Measurements from ENCODE around the gene CAPRIN1.
"Not testable (repeated sequence)": the region's sequence is repeated elsewhere in the genome, so short reads cannot be mapped to it uniquely, and the experiment has no call there.

CAPRIN1 gene

DNA sequence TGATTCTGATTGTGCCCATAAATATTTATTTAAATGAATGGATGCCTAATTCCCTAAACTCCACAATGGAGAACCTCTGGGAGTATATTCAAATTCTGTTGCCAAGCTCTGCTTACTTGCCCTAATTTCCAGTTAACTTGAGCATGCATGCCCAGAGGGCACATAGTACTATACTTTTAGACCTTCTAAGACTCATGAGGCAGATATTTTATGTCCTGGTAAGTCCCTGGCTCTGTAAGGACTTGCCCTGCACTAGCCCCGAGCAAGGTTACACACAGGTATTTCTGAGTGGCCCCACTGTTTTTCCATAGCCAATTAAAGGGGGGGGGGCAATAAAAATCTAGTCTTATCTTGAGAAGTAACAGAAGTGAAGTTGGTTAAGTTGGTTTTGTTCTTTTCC is 21.1 kb upstream of the CAPRIN1 start:
- Histone ChIP-seq H3K4me3 (ENCODE audit: low read length) (no peak overlapping the region), H3K36me3 (ENCODE audit: insufficient read depth, low read length) (no peaks in the 10 kb centered on the region), H3K27me3 (ENCODE audit: insufficient read depth, low read length) (no peaks in the 10 kb centered on the region), H3K9me3 (ENCODE audit: low read length) (no peaks in the 10 kb centered on the region), H2AFZ (ENCODE audit: low read depth, low read length) (no peak overlapping the region), H3K4me1 (ENCODE audit: insufficient read depth, low read length) (peaks cover 10% of the 10 kb centered on the region)

DNA sequence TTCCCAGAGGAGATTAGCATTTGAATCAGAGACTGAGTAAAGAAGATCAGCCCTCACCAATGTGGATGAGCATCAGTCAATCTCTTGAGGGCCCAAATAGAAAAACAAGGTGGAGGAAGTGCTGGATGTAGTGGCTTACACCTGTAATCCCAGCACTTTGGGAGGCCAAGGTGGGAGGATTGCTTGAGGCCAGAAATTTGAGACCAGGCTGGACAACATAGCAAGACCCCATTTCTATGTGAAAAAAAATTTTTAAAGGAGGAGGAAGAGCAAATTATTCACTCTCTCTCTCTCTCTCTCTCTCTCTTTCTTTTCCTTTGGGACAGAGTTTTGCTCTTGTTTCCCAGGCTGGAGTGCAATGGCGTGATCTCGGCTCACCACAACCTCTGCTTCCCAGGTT is 18.1 kb upstream of the CAPRIN1 start:
- Histone ChIP-seq H3K9me3 (ENCODE audit: low read length) (no peaks in the 10 kb centered on the region), H3K36me3 (ENCODE audit: insufficient read depth, low read length) (no peaks in the 10 kb centered on the region), H3K4me3 (ENCODE audit: low read length) (no peak overlapping the region), H3K27me3 (ENCODE audit: insufficient read depth, low read length) (no peaks in the 10 kb centered on the region), H2AFZ (ENCODE audit: low read depth, low read length) (no peak overlapping the region), H3K4me1 (ENCODE audit: insufficient read depth, low read length) (no peaks in the 10 kb centered on the region)

DNA sequence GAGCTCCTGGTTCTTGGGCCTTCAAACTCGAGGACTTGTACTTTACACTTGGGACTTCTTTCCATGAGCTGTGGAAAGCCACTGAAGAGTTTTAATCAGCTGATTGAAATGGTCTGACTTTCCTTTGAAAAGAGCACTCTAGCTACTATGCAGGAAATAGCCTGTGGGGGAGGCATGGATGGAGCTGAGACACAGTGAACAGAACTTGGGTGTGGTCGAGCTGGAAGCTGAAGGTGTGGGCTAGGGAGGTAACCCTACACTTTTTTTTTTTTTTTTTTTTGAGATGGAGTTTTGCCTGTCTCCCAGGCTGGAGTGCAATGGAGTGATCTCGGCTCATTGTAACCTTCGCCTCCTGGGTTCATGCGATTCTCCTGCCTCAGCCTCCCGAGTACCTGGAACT is 17.5 kb upstream of the CAPRIN1 start:
- Histone ChIP-seq H3K36me3 (ENCODE audit: insufficient read depth, low read length) (no peaks in the 10 kb centered on the region), H3K9me3 (ENCODE audit: low read length) (no peaks in the 10 kb centered on the region), H2AFZ (ENCODE audit: low read depth, low read length) (no peak overlapping the region), H3K4me3 (ENCODE audit: low read length) (no peak overlapping the region), H3K4me1 (ENCODE audit: insufficient read depth, low read length) (no peaks in the 10 kb centered on the region), H3K27me3 (ENCODE audit: insufficient read depth, low read length) (no peaks in the 10 kb centered on the region)

DNA sequence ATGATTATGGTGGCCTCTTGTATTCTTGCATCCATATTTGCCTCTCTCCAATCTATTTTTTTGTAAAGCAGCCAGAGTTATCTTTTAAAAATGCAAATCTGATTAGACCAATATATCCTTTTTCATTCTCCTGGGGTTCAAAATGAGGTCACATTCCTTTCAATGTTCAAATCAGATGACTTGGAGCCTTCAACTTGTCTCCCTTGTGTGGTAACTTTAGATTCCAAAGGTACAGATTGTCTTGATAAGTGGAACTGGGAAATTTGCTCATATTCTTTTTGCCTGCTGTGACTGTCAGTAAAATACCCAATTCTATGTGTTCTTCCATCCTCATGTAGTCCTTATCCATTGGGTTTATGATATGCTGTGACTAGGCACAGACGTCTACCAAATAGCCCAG is 15.1 kb upstream of the CAPRIN1 start:
- H3K27me3 ChIP-seq (ENCODE audit: insufficient read depth, low read length): no peaks in the 10 kb centered on the region
- H3K4me3 ChIP-seq (ENCODE audit: low read length): no peak overlapping the region
- no peaks in the 10 kb centered on the region for H3K9me3 ChIP-seq (ENCODE audit: low read length)
- no peaks in the 10 kb centered on the region for H3K36me3 ChIP-seq (ENCODE audit: insufficient read depth, low read length)
- H2AFZ ChIP-seq (ENCODE audit: low read depth, low read length): no peak overlapping the region
- H3K4me1 ChIP-seq (ENCODE audit: insufficient read depth, low read length): no peaks in the 10 kb centered on the region

DNA sequence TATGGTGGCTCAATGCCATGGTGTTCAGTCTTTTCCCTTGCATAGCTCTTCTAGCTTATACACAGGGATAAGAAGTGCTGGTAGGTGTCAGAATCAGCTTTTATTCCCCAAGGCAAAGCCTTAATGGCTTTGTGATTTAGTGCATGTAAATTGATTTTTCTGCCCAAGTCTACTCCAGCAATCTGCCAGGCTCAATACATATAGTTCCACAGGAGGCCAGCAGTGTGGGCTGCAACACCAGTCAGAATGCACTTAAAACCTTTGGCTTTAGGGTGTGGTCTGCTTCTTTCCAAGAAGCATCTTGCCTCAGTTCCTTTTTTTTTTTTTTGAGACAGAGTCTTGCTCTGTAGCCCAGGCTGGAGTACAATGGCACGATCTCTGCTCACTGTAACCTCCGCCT is 14.5 kb upstream of the CAPRIN1 start:
- no peaks in the 10 kb centered on the region for H3K36me3 ChIP-seq (ENCODE audit: insufficient read depth, low read length)
- H3K9me3 ChIP-seq (ENCODE audit: low read length): no peaks in the 10 kb centered on the region
- H3K4me1 ChIP-seq (ENCODE audit: insufficient read depth, low read length): no peaks in the 10 kb centered on the region
- H3K27me3 ChIP-seq (ENCODE audit: insufficient read depth, low read length): no peaks in the 10 kb centered on the region
- no peak overlapping the region for H2AFZ ChIP-seq (ENCODE audit: low read depth, low read length)
- H3K4me3 ChIP-seq (ENCODE audit: low read length): no peak overlapping the region

DNA sequence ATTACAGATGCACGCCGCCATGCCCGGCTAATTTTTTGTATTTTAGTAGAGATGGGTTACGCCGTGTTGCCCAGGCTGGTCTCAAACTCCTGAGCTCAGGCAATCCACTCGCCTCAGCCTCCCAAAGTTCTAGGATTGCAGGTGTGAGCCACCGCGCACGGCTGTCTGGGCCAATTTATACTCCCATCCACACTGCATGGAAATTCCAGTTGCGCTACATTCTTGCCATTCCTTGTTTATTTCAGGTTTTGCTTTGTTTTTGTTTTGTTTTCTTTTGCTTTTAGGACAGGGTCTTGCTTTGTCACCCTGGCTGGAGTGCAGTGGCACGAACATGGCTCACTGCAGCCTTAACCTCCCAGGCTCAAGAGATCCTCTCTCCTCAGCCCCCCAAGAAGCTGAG is 11.0 kb upstream of the CAPRIN1 start:
- Histone ChIP-seq H3K27me3 (ENCODE audit: insufficient read depth, low read length) (no peaks in the 10 kb centered on the region), H2AFZ (ENCODE audit: low read depth, low read length) (no peak overlapping the region), H3K9me3 (ENCODE audit: low read length) (no peaks in the 10 kb centered on the region), H3K4me3 (ENCODE audit: low read length) (no peak overlapping the region), H3K4me1 (ENCODE audit: insufficient read depth, low read length) (peaks cover 4% of the 10 kb centered on the region), H3K36me3 (ENCODE audit: insufficient read depth, low read length) (no peaks in the 10 kb centered on the region)

DNA sequence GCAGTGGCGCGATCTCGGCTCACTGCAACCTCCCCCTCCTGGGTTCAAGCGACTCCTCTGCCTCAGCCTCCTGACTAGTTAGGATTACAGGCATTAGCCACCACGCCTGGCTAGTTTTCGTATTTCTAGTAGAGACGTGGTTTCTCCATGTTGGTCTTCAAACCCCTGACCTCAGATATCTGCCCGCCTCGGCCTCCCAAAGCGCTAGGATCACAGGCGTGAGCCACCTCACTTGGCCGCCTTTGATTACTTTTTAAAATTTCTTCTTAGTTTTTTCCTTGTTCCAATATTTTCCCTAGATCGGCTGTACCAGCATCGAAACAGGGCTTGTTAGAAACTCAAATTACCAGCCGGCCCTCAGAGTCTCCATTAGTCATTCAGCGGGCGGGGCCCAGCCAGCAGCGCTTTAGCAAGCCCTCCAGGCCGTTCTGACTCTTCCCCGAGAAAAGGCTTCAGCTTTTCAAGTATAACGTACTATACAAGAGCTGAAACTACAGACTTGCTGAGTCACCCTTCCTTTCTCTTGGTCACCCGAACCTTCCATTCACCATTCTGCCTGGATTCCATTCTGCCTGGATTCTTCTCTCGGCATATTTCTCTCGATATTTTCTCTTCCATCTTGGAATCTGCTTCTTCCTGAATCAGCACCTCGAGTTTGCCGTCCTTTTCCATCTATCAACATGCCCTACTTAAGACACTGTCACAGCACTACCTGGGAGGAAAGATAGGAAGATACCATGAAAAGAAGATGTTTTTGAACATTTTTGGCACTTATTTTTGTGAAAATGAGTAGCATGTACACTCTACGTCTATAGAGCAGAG is 6.7 kb upstream of the CAPRIN1 start:
- Histone ChIP-seq H3K36me3 (ENCODE audit: insufficient read depth, low read length) (no peaks in the 10 kb centered on the region), H3K27me3 (ENCODE audit: insufficient read depth, low read length) (no peaks in the 10 kb centered on the region), H3K9me3 (ENCODE audit: low read length) (no peaks in the 10 kb centered on the region), H3K4me3 (ENCODE audit: low read length) (no peak overlapping the region), H2AFZ (ENCODE audit: low read depth, low read length) (peak overlapping the region; percentile 87), H3K4me1 (ENCODE audit: insufficient read depth, low read length) (peaks cover 4% of the 10 kb centered on the region)

DNA sequence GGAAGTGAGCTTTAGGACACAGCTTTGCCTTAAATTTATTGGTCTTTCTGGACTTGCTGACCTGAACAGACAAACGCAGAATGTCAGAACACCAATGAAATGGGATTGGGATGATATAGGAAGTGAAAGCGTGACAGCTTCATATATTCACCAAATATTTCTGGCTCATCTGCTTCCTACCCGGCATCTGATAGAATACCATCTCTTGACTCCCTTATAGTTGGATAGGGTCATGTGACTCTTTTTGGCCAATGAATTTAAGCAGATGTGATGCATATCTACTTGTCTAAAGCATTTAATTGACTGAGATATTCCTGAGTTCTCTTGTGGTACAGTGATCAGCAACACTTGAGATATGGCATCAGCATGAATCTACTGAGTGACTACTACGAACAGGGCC is 2.5 kb upstream of the CAPRIN1 start:
- H3K27me3 ChIP-seq (ENCODE audit: insufficient read depth, low read length): no peaks in the 10 kb centered on the region
- no peak overlapping the region for H2AFZ ChIP-seq (ENCODE audit: low read depth, low read length)
- no peaks in the 10 kb centered on the region for H3K9me3 ChIP-seq (ENCODE audit: low read length)
- peaks cover under 1% of the 10 kb centered on the region for H3K36me3 ChIP-seq (ENCODE audit: insufficient read depth, low read length)
- peaks cover 13% of the 10 kb centered on the region for H3K4me1 ChIP-seq (ENCODE audit: insufficient read depth, low read length)
- H3K4me3 ChIP-seq (ENCODE audit: low read length): no peak overlapping the region

DNA sequence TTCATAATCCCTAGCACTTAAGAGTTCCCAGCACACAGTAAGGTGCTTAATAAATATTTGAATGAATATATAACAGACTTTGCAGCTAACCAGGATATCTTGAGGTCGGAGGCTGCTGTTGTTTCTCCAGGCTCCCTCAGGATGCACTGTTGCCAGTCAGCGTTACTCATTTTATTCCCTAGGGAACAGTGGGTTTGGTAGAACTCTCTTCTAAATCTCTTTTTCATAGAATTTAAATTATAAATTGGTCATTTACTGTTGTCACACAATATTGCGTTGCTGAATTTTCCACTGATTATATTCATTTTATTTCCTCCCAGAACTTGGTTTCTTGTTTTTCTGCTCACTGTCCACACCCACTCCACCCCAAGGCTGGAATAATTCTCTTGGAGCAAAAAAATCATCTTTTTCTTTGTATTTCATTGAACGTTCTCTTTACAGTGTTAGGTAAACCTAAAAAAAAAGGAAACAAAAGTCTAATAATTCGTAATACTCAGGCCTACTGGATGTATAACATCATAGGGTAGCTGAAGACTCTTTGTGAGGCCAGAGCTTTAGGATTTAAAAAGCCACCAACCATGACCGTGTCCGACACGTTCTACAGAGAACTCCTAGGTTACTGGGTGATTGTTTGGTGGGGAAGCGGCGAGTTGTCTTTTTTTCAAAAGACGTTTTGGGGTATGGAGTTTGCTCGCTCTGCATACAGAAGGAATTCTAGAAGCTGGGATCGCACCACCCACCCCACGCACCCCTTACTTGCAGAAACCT is 766 bp upstream of the CAPRIN1 start:
- Histone ChIP-seq H3K27me3 (ENCODE audit: insufficient read depth, low read length) (no peaks in the 10 kb centered on the region), H2AFZ (ENCODE audit: low read depth, low read length) (peak overlapping the region; percentile 76), H3K4me1 (ENCODE audit: insufficient read depth, low read length) (peaks cover 22% of the 10 kb centered on the region), H3K36me3 (ENCODE audit: insufficient read depth, low read length) (peaks cover 15% of the 10 kb centered on the region), H3K4me3 (ENCODE audit: low read length) (peak overlapping the region; percentile 97), H3K9me3 (ENCODE audit: low read length) (no peaks in the 10 kb centered on the region)

DNA sequence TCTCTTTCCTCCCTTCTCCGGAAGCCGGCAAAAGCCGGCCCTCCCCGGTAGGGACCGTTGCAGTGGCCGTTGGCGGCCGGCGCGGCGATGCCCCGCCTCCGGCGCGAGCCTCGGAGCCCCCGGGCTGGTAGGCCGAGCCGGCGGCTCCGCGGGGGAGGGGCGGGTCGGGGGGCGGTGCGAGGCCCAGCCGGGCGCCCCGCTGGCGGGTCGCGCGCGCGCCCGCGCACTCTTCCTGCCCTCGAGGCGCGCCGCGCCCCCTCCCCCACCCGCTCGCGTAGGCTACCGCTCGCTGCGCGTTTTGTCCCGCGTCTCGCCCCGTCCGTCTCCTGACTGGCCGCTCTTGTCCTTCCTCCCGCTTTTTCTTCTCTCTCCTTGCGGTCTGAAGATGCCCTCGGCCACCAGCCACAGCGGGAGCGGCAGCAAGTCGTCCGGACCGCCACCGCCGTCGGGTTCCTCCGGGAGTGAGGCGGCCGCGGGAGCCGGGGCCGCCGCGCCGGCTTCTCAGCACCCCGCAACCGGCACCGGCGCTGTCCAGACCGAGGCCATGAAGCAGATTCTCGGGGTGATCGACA is 591 bp downstream of the CAPRIN1 start:
- Histone ChIP-seq H2AFZ (ENCODE audit: low read depth, low read length) (no peak overlapping the region), H3K4me1 (ENCODE audit: insufficient read depth, low read length) (peaks cover 30% of the 10 kb centered on the region), H3K27me3 (ENCODE audit: insufficient read depth, low read length) (no peaks in the 10 kb centered on the region), H3K4me3 (ENCODE audit: low read length) (peak overlapping the region; percentile 97), H3K9me3 (ENCODE audit: low read length) (no peaks in the 10 kb centered on the region), H3K36me3 (ENCODE audit: insufficient read depth, low read length) (peaks cover 22% of the 10 kb centered on the region)

DNA sequence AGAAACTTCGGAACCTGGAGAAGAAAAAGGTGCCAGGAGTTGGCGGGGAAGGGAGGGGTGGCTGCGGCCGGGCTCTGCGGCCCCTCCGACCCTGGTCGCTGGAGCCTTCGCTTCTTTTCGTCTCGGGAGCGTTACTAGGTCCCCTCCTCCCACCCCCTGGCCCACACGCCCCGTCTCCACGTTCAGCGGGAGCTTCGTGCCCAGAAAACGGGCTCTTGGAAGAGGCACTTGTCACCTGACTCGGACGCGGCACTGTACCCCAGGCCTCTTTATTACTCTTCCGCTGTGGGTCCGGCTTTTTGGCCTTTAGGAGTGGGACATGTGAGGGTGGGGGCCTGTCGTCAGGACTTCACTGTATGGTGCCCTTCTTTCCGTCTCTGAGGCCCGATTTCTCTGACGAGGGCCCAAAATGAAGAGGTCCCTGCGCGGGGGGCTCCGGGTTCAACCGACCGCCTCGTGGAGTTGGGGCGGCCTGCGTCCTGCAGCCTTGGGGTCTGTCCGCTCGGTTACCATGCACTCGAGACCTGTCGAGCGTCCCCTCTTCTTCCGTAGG is 1.2 kb downstream of the CAPRIN1 start:
- Histone ChIP-seq H3K4me1 (ENCODE audit: insufficient read depth, low read length) (peaks cover 30% of the 10 kb centered on the region), H3K36me3 (ENCODE audit: insufficient read depth, low read length) (peaks cover 22% of the 10 kb centered on the region), H3K4me3 (ENCODE audit: low read length) (peak overlapping the region; percentile 97), H3K27me3 (ENCODE audit: insufficient read depth, low read length) (no peaks in the 10 kb centered on the region), H2AFZ (ENCODE audit: low read depth, low read length) (no peak overlapping the region), H3K9me3 (ENCODE audit: low read length) (no peaks in the 10 kb centered on the region)

DNA sequence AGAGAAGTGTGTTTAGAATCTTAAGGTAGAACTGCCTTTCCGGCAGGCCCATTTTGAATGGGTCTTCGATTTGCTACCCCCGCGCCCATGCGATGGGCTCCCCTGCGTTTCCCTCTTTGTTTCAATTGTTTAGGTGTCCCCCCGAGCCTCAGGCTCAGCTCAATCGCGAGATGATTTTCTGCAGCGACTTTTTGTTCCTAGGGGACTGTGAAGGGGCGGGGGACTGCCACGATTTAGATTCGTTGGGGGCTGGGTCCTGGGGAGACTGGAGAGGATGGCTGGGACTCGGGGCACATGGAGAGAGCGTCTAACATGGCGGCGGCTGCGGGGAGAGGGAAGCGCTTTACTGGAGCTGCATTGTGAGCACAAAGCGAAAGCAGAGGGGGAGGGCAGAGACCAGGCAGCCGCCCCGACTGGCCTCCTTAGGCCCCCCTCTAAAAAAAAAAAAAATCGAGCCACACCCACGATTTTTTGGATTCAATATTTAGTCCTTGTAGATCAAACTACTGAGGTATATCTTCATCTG is 1.7 kb downstream of the CAPRIN1 start:
- Histone ChIP-seq H3K4me3 (ENCODE audit: low read length) (peak overlapping the region; percentile 97), H3K27me3 (ENCODE audit: insufficient read depth, low read length) (no peaks in the 10 kb centered on the region), H3K4me1 (ENCODE audit: insufficient read depth, low read length) (peaks cover 30% of the 10 kb centered on the region), H2AFZ (ENCODE audit: low read depth, low read length) (no peak overlapping the region), H3K9me3 (ENCODE audit: low read length) (no peaks in the 10 kb centered on the region), H3K36me3 (ENCODE audit: insufficient read depth, low read length) (peaks cover 24% of the 10 kb centered on the region)

DNA sequence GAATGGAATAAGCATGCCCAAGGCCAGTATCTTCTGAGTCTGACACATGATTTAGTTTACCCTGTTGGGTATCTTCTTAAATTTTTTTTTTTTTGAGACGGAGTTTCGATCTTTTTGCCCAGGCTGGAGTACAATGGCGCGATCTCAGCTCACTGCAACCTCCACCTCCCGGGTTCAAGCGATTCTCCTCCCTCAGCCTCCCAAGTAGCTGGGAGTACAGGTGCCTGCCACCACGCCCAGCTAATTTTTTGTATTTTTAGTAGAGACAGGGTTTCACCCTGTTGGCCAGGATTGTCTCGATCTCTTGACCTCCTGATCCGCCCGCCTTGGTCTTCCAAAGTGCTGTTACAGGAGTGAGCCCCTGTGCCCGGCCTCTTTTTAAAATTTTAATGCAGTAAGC is 2.8 kb downstream of the CAPRIN1 start:
- peaks cover 32% of the 10 kb centered on the region for H3K36me3 ChIP-seq (ENCODE audit: insufficient read depth, low read length)
- H3K9me3 ChIP-seq (ENCODE audit: low read length); H2AFZ ChIP-seq (ENCODE audit: low read depth, low read length); H3K27me3 ChIP-seq (ENCODE audit: insufficient read depth, low read length): not testable (repeated sequence)
- peaks cover 30% of the 10 kb centered on the region for H3K4me1 ChIP-seq (ENCODE audit: insufficient read depth, low read length)
- peak overlapping the region; percentile 97 for H3K4me3 ChIP-seq (ENCODE audit: low read length)

Data from neuron (in vitro differentiated cells).